GM18868 (cell line): ENCODE measurements around the gene TUBA4A.
"Not testable (repeated sequence)": the region's sequence is repeated elsewhere in the genome, so short reads cannot be mapped to it uniquely, and the experiment has no call there.

Experiments used
- ATAC-seq: cut with Tn5 transposase; IDR thresholded peaks from one replicate; pipeline ENCODE4 v1.9.1; 2021; ENCODE audit warnings: mild to moderate bottlenecking, moderate library complexity; ENCODE audit not compliant: unreplicated experiment

Gene TUBA4A

DNA sequence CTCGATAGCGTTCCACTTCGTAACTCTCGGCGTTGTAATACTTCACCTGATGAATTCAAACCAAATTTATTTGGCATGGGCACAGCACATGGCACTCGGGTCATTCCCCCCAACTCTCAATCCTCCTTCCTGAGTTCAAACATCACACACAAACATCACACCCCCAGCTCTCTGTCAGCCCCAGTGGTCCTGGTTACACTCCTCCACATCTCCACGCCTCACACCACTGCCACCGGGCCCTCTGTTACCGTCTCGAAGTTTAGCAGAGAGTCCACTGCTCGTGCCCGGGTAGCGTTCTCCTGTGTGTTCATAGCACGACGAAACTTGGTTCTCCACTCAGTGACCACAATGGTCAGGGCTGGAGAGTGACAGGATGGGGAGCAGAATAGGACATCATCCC, 39.6 kb downstream of the TUBA4A start:
- ATAC-seq = no peak

DNA sequence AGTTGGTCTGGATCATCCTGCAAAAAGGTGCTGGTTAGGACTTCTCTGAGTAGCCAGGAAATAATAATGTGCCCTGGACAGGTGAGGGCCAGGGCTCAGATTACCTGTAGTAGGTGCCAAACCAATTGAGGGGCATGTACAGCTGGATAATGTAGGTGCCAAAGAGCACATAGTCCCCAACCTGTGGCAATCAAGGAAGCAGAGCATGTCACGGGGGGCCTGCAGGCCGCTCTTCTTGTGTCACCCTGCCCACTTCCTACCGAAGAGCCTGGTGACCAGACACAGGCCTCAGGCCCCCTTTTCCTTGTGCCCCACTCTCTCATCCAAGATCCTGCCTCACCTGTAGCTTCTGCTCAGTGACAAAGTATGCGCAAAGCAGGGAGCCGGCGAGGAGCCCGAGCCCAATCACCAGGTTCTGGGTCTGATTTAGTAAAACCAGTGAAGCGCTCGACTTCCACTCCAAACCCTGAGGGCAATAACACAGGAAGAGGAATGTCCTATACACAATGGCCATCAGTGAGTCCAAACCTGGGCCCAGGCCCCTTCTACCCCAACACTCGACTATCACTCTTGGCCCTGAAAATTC, 40.1 kb downstream of the TUBA4A start:
- ATAC-seq = no peak

DNA sequence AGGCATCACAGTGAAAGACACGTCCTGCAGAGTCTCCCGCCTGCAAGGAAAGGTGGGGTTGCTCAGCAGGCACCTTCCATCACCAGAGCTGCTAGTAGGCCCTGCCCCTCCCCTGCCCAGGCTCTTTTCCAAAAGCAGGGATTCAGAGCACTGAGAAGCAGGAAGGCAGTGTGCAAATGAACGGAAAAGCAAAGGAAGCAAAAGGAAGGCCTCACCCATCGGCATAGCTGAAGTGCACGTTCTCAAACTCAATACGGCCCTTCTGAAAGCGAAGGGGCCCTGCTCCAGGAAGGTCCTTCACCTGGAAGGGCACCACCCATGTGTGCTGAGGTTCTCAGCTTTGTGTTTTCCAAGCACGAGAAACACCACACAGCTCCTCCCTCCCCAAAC, 40.7 kb downstream of the TUBA4A start:
- ATAC-seq = no peak

DNA sequence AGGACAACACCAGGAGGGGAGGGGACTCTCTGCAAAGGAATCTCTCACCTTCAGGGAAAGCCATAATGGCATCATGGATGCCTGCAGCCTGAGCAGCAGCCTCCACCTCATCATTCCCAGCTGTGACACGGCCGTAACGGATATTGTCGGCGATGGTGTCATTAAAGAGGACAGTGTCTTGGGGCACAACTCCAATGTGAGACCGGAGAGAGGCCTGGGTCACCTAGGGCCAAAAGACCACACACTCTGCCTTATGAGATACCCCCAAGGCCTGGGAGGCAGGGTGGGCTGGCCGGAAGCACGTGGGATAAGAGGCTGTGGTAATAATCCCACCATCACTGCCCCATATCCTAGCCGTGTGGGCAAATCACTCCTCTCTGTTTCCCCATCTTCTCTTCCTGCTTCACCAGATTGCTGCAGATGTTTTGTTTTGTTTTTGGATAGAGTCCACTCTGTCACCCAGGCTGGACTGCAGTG, 42.8 kb downstream of the TUBA4A start:
- no peak for ATAC-seq

DNA sequence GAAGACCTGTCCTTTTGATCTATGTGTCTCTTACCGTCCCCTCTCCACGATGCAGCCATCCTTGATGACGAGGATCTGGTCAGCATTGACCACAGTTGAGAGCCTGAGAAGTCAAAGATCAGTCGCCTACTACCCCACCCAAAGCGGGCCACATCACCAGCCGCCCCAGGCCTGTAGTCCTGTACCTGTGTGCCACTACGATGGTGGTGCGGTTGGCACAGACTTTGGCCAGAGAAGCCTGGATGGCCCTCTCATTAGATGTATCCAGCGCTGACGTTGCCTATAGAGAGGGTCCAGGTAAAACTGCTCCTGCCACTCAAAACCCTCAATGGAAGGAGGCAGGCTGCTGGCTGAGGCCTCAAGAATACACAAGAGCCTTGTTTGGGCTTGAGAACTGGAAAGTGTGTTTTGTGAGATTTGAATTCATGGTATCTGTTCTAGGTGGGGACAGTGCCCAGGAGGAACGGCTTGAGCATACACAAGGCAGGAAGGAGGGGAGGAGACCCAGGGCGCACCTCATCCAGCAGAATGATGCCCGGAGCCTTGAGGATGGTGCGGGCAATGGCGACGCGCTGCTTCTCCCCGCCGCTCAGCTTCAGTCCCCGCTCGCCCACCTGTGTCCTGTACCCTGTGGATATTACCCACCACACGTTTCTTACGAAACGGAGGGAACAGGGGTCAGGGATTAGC, 43.4 kb downstream of the TUBA4A start:
- ATAC-seq = no peak

DNA sequence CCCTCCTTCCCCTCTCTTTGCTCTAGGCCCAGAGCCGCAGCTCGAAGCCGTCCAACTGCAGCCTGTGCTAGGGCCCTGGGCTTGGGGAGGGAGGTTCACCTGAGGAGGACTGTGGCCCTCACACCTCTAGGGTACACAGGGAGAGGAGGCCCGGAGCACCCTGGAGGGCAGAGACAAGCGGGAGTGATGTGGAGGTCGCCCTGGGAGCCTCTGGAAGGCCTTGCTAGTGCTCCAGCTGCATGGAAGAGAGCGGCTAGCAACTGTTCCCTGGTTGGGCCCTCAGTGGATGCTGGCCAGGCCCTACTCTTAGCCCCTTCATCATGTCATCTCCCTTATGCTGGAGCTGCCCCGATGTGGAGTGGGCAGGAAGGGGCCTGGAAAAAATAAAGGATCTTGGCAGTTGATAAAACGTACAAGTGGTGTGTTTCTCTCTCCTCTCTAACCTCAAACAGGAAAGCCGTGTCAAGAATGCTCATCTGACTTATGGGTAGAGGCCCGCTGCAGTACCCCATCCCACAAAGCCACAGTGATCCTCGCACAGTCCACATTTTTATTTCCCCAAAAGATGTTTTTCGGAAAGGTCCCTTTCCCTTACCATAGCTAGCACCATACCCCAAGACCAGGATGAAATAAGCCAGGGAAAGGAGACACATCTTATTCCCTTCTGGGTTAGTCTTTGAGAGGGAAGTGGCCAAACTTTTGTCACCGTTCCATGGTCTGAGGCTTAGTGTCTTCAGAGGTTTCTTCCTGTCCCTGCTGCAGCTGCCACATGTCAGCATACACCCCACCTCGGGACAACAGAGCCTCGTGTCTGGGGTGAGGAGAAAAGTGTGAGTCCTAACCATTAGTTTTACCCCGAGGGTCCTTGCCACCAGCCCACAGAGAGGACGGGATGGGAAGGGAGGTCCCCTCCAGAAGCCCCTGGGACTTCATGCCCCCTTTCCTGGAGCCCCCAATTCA, 44.2 kb downstream of the TUBA4A start:
- ATAC-seq = no peak

DNA sequence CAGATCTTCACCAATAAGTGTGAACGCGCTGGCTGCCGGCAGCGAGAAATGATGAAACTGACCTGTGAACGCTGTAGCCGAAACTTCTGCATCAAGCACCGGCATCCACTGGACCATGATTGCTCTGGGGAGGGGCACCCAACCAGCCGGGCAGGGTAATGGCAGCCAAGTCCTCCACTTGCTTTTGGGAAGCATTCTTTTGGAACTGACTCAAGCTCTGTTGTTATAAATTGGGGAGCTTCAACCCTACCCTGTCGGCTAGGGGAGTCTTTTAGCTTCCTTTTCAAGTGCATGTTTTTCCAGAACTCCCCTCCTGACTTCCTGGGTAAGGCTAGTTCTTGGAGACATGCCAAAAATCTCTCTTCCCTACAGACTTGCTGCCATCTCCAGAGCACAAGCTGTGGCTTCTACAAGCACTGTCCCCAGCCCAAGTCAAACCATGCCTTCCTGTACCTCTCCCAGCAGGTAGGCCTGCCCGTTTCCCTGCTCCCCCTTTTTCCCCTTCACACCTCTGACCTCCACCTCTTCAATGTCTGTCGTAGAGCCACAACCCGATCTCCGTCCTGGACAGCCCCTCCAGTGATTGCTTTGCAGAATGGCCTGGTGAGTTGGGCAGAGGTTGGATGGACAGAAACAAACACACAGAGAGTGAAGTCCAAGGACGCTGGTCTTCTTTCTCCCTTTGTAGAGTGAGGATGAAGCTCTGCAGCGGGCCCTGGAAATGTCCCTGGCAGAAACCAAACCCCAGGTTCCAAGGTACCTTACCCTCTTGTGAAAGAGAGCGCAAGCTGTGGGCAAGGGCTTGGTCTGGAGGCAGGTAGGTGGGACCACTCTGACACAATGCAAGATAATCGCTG, 45.6 kb downstream of the TUBA4A start:
- ATAC-seq = no peak

DNA sequence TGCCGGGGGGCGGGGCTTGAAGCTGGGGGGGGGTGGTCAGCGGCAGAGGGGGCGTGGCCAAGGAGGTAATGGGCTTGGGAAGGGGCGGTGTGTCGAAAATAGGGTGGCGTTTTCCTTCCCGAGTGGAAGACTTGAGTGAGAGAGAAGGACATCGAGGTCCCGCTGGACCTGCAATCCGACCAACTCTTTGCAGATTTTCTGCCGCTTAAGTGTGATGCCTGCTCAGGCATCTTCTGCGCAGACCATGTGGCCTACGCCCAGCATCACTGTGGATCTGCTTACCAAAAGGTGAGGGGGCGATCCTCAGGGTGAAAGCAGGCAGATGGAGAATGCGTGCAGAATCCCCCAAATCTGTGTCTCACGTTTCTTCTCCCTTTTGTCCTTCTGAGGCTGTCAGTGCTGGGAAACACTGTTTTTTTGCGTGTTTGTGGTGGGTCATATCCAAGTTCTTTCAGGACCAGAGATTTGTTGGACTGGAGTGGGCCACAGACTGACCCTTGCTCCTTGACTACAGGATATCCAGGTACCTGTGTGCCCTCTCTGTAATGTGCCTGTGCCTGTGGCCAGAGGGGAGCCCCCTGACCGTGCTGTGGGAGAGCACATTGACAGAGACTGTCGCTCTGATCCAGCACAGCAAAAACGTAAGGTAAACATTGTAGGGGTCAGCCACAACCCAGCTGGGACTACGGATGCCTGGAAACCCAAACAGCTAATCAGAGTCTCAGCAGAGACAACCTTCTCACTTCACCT, 46.4 kb downstream of the TUBA4A start:
- ATAC-seq = no peak

DNA sequence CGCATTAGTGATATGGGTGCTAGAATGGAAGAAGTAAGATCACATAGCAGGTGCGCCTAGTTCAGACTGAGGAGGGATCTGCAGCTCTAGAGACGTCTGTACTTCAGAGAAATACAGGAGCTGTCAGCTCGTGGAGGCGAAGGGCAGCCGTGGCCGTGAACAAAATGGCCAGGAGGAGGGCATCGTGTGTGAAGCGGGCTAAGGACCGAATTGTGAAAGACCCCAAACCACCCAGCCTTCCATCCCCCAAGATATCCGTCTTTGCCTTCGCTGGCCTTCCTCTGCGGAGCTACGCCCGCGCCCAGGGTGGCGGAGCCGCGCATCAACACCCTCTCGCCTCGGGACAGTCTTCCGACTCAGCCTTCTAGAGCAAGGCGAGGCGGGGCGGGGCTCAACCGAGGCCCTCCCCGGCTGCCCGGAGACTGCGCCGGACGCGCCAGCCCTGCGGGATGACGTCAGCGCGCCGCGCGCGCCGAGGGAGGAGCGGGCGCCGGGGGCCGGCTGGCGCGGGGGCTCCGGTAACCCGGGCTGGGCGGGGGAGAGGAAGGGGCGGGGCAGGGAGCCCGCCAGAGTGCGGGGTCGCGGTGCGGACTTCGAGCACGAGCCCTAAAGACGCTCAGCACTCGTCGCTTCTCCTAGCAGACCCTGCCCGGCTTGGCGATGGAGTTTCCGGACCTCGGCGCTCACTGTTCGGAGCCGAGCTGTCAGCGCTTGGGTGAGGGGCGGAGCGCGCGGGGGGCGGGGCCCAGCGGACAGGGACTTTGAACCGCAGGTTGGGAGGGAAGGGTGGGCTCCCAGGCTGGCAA, 47.2 kb downstream of the TUBA4A start, which contains the start of gene ZFAND2B:
TSS of gene ZFAND2B (plus strand) at position 455 of the 806 bp plus-strand sequence. CDS start at position 661, 206 bp downstream.
- peak; percentile 97 for ATAC-seq

DNA sequence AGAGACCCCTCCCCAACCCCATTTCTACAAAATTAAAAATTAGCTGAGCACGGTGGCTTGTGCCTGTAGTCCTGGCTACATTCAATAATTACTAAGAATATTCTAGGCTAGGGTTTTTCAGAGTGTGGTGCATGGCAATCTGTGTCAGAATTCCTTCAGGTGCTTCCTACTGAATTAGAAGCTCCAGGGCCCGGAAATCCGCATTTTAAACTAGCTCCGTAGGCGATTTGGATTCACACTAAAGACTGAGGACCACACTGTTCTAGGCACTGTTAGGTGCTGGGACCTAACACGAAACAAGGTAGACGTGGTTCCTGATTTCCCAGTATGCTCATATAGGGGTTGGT, 47.8 kb downstream of the TUBA4A start:
- no peak for ATAC-seq

DNA sequence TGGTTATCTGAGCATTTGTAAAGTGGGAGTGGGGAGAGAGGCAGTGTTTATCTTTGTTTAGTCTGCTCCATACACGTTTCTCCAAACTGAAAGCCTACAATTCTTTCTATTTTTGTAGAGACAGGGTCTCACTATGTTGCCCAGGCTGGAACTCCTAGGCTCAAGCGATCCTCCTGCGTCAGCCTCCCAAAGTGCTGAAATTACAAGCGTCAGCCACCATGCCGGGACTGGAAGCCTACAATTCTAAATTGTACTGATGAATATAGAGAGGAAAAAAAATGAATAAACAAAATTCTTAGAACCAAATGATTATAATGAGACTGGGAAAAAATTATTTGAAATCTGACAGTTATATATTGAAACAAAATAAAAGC, 48.6 kb downstream of the TUBA4A start:
- no peak for ATAC-seq

DNA sequence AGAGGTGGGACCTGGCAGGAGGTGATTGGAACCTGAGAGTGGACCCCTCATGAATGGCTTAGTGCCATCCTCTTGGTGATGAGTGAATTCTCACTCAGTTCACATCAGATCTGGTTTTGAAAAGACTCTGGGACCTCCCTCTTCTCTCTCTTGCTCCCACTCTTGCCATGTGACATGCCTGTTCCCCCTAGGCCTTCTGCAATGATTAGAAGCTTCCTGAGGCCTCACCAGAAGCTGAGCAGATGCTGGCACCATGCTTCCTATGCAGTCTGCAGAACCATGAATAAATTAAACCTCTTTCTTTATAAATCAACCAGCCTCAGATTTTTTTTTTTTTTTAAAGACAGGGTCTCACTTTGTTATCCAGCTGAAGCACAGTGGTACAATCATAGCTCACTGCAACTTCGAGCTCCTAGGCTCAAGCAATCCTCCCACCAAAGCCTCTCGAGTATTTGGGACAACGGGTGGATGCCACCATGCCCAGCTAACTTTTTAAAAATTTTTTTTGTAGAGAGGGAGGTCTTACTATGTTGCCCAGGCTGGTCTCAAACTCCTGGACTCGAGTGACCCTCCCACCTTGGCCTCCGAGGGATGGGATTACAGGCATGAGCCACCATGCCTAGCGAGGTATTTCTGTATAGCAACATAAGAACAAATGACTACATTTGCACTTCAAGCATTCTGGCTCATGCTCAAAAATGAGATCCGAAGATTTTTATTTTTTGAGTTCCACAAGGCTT, 49.1 kb downstream of the TUBA4A start:
- ATAC-seq = no peak

DNA sequence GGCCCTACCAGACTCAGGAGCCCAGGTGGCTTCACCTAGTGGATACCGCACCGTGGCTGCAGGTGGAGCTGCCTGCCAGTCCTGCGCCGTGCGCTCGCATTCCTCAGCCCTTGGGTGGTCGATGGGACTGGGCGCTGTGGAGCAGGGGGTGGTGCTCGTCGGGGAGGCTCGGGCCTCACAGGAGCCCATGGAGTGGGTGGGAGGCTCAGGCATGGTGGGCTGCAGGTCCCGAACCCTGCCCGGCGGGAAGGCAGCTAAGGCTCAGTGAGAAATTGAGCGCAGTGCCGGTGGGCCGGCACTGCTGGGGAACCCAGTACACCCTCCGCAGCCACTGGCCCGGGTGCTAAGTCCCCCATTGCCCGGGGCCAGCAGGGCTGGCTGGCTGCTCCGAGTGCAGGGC, 52.4 kb downstream of the TUBA4A start:
- not testable (repeated sequence) for ATAC-seq

DNA sequence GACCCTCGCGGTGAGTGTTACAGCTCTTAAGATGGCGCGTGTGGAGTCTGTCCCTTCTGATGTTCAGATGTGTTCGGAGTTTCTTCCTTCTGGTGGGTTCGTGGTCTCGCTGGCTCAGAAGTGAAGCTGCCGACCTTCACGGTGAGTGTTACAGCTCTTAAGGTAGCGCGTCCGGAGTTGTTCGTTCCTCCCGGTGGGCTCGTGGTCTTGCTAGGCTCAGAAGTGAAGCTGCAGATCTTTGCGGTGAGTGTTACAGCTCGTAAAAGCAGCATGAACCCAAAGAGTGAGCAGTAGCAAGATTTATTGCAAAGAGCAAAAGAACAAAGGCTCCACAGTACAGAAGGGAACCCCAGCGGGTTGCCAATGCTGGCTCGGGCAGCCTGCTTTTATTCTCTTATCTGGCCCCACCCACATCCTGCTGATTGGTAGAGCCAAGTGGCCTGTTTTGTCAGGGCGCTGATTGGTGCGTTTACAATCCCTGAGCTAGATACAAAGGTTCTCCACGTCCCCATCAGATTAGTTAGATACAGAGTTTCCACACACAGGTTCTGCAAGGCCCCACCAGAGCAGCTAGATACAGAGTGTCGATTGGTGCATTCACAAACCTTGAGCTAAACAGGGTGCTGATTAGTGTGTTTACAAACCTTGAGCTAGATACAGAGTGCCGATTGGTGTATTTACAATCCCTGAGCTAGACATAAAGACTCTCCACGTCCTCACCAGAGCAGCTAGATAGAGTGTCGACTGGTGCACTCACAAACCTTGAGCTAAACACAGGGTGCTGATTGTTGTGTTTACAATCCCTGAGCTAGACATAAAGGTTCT, 53.0 kb downstream of the TUBA4A start:
- not testable (repeated sequence) for ATAC-seq
